Motor neuron (in vitro differentiated cells): ENCODE data around the gene STOM. TPM values are rescaled to one million over a fixed set of nuclear protein-coding genes. Genes with fewer than 3 reads are reported as not detected.
A peak's percentile ranks its signal among the peaks of the same experiment; 100 is the strongest.

Experiments
- ATAC-seq, 8 experiments: fragments of 200-7000 bp; cut with Tn5 transposase; replicated peaks in 6 of 8; 2 replicates each; pipeline ENCODE4 v1.8.0; 2021; ENCODE audit warnings: mild to moderate bottlenecking in 8 of 8, moderate library complexity in 8 of 8
- H3K27ac ChIP-seq, 2 donors: fragments of 250-450 bp; sonication (Bioruptor Pico); 2 replicates each; pipeline ENCODE4 v1.9.0; 2021; ENCODE audit warnings: antibody characterized with exemption in 2 of 2, mild to moderate bottlenecking in 2 of 2, moderate library complexity in 1 of 2
- H3K4me1 ChIP-seq, 2 donors: fragments of 250-450 bp; sonication (Bioruptor Pico); replicated peaks in 1 of 2; 2 replicates each; pipeline ENCODE4 v1.6.1; 2021; ENCODE audit warnings: antibody characterized with exemption in 2 of 2, mild to moderate bottlenecking in 2 of 2, moderate library complexity in 1 of 2
- H3K4me3 ChIP-seq, 5 donors: fragments of 250-450 bp; sonication (Bioruptor Pico); 2 replicates each; pipeline ENCODE4 v1.9.0; 2021; ENCODE audit warnings: antibody characterized with exemption in 5 of 5, mild to moderate bottlenecking in 5 of 5, moderate library complexity in 4 of 5
- WGBS, 10 experiments: fragments of 450-650 bp; shearing (Covaris generic); methylation state at CpG; one replicate each; pipeline ENCODE4 v1.0.0; 2022; 5-methylcytosine and 5-hydroxymethylcytosine counted together
- in situ Hi-C, 9 experiments: fragments of 400-800 bp; cut with MboI; loops; one replicate each; pipeline ENCODE4 v1.15.0; 2021; ENCODE audit warnings: low sequenced_read_pairs in 9 of 9, low pct_unique_long_range_greater_than_20kb in 2 of 9; ENCODE audit not compliant: unreplicated experiment in 9 of 9
- total RNA-seq, 8 experiments: library from RNA; unstranded; fragments of 300-600 nt; gene quantifications; 2 replicates each; pipeline versions ENCODE4 v1.2.3 to v1.2.4, GENCODE V29; 2022

STOM gene
- total RNA-seq, 8 experiments from 2014 or later: 2.7 to 350 (median 23.0) TPM

- ATAC-seq: no peak
- WGBS, 10 experiments: 18 to 100% (median 87%) methylated on average over 1 to 5 of the region's 5 CpGs; no CpG with 5 or more reads in 2 of the 10 experiments
- Histone ChIP-seq H3K4me1 (peaks cover 8% of the 10 kb centered on the region in 2 donors), H3K27ac (no peak overlapping the region), H3K4me3 (no peak overlapping the region)
- in situ Hi-C loops: no loop called here
These were observed 3.3 kb downstream of the STOM start for GRCh38 chr9:121366611-121367192.

DNA sequence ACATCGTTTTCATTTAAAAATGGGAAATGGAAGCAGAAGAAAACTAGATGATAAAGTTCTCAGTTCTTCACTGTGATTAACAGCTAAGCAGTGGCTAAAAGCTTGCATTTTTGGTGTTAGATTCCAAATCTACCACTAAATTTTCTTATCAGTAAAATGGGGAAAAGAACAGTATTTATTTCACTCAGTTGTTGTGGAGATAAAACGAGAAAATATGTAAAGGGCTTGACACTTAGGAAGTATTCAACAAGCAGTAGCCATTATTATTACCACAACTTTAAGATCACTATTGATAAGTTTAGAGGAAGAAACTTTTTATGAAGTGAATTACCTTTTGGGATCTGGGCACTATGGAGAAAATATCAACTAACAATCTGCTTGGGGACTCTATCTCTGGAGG lies 4.5 kb downstream of the STOM start:
- Histone ChIP-seq H3K4me1 (peaks cover 8% of the 10 kb centered on the region in 2 donors), H3K27ac (no peak overlapping the region), H3K4me3 (no peak overlapping the region)
- no peak for ATAC-seq
- in situ Hi-C loops: no loop called here
- 0 to 100% (median 72%) methylated on average over 1 to 2 of the region's 2 CpGs for WGBS, 10 experiments

DNA sequence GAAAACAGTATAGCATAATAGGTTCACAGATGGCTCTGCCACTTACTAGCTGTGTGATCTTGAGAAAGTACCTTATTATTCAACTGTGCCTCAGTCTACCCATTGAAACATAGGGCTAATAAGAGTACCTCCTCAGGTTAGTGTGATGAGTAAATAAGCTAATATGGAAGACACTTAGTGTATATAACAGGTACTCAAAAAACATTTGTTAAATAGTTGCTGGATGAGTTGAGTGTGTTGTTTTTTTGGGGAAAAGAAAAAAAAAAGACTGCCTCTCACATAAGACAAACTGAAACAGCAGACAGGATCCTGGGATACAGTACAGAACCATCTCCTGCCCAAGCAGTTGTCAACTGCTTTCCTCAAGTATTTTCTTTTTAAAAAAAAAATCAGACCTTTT lies 5.2 kb downstream of the STOM start:
- Histone ChIP-seq H3K27ac (no peak overlapping the region), H3K4me1 (peaks cover 8% of the 10 kb centered on the region in 2 donors)
- in situ Hi-C loops: no loop called here

DNA sequence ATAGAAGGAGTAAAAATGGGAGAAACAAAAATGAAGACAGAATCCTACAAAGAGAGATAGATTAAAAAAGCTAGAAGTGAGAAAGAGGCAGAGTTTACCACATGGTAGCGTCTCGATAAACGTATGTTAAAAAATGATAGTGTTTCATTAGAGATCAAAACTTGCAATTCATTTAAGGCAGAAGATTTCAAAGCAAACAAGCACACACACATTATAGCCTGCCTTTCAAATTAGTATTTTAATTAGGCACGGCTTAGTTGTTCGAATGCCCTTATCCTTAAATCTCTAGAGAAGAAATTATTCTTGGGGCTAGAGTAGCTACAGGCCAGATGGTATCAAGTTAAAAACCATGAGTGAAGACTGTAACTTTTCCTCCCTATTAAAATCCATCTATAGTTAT lies 6.0 kb downstream of the STOM start:
- no peak overlapping the region for H3K4me3 ChIP-seq
- H3K27ac ChIP-seq: no peak overlapping the region

More for the DNA sequence above, 5.2 kb downstream of the STOM start:
- no peak for ATAC-seq
- no peak overlapping the region for H3K4me3 ChIP-seq

DNA sequence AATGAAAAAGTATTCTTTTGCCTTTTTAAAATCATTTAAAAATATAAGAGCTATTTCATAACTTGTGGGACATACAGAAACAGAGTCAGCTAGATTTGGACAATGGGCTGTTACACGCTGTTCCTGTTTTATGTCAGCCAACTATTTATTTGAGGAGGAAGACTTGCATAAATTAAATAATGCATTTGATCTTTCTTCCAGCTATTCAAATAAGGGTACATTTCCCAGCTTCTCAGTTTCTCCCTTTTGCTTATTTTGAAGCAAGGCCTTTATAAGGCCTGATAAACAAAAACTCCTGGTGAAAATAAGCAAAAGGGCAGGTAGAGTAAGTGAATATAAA lies 6.5 kb downstream of the STOM start:
- in situ Hi-C loops: no loop called here
- 0 to 100% (median 80%) methylated on average over 1 of the region's 1 CpG; no CpG with 5 or more reads in 1 of the 10 experiments for WGBS, 10 experiments
- ATAC-seq: peak in 1 of 8 experiments; percentile 42

More for the DNA sequence above, 6.0 kb downstream of the STOM start:
- H3K4me1 ChIP-seq: peaks cover 7 to 8% of the 10 kb centered on the region in 2 donors
- peak in 1 of 8 experiments; percentile 33 for ATAC-seq
- 8 to 97% (median 78%) methylated on average over 4 to 5 of the region's 5 CpGs; no CpG with 5 or more reads in 1 of the 10 experiments for WGBS, 10 experiments
- in situ Hi-C loops: no loop called here

DNA sequence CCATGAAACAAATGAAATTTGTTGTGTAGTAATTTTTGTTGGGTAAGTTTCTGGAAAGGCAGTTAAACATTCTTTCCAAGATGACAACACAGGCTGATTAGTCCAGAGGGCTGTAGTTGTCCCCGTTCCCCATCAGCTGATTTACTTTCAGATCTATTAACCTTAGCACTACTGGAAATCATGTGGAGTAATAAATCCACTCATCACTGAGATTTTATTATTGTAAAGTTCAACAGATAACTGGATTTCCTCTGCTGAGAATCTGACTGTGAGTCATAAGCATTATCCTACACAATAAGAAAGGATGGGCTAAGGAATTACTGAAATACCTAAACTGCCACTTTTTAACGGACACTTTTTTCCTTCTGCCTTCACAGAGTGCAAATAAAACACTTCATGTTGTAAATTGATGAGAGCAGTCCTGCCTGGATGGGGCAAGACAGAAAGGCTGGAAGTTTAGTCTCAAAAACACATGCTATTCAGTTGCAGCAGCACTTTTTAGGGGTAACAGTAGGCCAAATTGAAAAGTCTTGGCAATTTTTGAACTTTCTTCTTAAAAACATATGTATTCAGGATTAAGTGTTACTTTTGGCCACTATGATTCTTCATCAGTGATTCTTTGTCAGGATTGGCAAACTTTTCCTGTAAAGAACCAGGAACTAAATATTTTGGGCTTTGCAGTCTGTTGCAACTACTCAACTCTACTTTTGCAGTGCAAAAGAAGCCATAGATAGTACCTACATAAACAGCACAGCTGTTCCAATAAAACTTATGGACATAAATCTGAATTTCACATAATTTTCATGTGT lies 7.0 kb downstream of the STOM start:
- in situ Hi-C loops: no loop called here
- H3K27ac ChIP-seq: no peak overlapping the region
- WGBS, 10 experiments: 0 to 60% (median 21%) methylated on average over 1 to 2 of the region's 2 CpGs; no CpG with 5 or more reads in 2 of the 10 experiments
- H3K4me3 ChIP-seq: no peak overlapping the region
- ATAC-seq: peak; percentile 28 to 96 (median 76)
- peaks cover 5 to 8% of the 10 kb centered on the region in 2 donors for H3K4me1 ChIP-seq

More for the DNA sequence above, 6.5 kb downstream of the STOM start:
- Histone ChIP-seq H3K4me3 (no peak overlapping the region), H3K27ac (no peak overlapping the region), H3K4me1 (peaks cover 5 to 8% of the 10 kb centered on the region in 2 donors)

DNA sequence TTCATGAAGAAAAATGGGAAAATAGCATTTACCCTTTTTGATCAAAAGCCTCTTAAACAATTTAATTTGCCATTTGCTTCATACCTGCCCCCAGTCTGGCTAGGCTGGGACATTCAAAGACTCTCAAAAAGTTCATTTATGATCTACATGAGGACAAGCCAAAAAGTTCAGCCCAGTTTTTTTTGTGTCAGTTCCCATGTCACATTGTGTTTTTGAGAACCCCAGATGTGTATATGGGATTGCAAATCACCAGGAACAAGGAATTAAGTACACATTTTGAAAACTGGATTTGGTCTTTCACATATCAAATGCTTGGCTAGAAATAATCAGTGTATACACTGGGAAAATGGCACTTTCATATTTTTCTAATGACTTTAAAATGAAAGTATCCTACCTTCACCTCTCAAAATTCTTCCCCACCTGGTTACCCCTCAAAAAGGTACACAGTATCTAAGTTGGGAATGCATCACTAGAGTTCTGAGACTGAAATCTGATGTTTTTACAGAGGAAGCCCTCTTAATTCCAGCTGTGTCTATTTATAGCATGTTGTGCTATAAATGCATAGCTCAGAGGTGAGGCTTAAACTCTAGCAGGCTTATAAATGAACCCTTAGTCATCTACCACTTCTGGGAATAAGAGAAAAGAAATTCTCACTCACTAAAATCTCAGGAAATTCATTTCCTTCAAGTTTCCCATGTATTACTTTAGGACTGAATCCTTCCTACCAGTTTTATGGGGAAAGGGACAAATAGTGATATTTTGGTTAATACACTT lies 9.3 kb downstream of the STOM start:
- in situ Hi-C loops: no loop called here
- H3K4me3 ChIP-seq: no peak overlapping the region
- ATAC-seq: peak in 5 of 8 experiments; percentile 11 to 44 (median 36)
- peaks cover 5 to 8% of the 10 kb centered on the region in 2 donors for H3K4me1 ChIP-seq
- H3K27ac ChIP-seq: no peak overlapping the region

- WGBS, 10 experiments: 39 to 100% (median 88%) methylated on average over 1 to 3 of the region's 3 CpGs
- in situ Hi-C loops: no loop called here
- peaks cover 5 to 8% of the 10 kb centered on the region in 2 donors for H3K4me1 ChIP-seq
- no peak overlapping the region for H3K27ac ChIP-seq
- no peak overlapping the region for H3K4me3 ChIP-seq
- ATAC-seq: no peak
These were observed 10.4 kb downstream of the STOM start for GRCh38 chr9:121359351-121360294.

DNA sequence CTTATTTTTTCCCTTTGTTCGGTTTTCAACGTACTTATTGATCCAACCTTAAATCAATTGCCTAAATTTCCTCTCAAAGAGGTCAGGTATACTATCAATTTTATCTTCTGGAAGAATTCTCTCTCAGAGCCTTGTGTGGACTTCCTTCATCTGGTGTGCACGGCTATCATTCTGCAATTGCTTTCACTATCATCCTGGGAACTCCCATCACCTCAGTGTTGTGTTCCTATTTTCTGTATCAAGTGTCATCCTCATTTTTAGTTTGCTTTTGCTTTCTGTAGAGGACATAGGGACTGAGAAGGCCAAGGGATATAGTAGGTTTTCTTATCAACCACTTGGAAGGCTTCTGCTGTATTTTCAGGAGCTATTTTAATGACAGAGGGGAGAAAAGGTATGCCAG lies 11.3 kb downstream of the STOM start:
- Histone ChIP-seq H3K4me1 (peaks cover 5 to 8% of the 10 kb centered on the region in 2 donors), H3K4me3 (no peak overlapping the region), H3K27ac (no peak overlapping the region)
- in situ Hi-C loops: no loop called here
- WGBS, 10 experiments: 80 to 100% (median 91%) methylated on average over 1 to 3 of the region's 3 CpGs; no CpG with 5 or more reads in 1 of the 10 experiments
- no peak for ATAC-seq

GRCh38 chr9:121357011-121357410 lies 13.0 kb downstream of the STOM start:
- in situ Hi-C loops: no loop called here
- H3K27ac ChIP-seq: no peak overlapping the region
- 50 to 100% (median 81%) methylated on average over 1 to 3 of the region's 3 CpGs for WGBS, 10 experiments

DNA sequence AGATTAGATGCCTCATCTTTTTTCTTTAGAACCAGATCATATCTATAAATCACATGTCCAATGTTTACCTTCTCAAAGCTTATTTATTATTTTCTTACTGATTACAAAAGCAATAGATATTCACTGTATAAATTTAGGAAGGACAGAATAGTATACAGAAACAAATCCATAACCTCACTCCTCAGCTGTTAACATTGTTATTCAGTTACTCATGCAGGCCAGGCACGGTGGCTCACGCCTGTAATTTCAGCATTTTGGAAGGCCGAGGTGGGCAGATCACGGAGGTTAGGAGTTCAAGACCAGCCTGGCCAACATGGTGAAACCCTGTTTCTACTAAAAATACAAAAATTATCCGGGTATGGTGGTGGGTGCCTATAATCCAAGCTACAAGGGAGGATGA lies 15.3 kb downstream of the STOM start:
- no peaks in the 10 kb centered on the region for H3K4me1 ChIP-seq
- H3K4me3 ChIP-seq: no peak overlapping the region
- 77 to 100% (median 95%) methylated on average over 1 to 5 of the region's 5 CpGs; no CpG with 5 or more reads in 1 of the 10 experiments for WGBS, 10 experiments
- no peak overlapping the region for H3K27ac ChIP-seq
- no peak for ATAC-seq
- in situ Hi-C loops: no loop called here

More at GRCh38 chr9:121357011-121357410, 13.0 kb downstream of the STOM start:
- no peak overlapping the region for H3K4me3 ChIP-seq
- H3K4me1 ChIP-seq: no peaks in the 10 kb centered on the region
- no peak for ATAC-seq

DNA sequence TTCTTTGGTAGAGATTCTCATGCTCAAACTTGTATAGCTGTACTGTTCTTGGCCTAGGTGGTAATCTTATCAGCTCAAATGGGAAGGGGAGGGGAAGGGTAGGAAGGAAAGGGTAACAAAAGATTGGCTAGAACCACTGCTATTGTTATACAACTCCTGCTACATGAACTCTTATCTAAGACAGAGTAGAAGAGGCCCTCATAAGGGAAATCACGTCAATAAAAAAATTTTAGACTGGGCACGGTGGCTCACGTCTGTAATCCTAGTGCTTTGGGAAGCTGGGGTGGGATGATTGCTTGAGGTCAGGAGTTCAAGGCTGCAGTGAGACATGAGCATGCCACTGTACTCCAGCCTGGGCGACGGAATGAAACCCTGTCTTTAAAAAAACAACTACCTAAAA lies 15.9 kb downstream of the STOM start:
- ATAC-seq: no peak
- Histone ChIP-seq H3K4me1 (no peaks in the 10 kb centered on the region), H3K4me3 (no peak overlapping the region), H3K27ac (no peak overlapping the region)
- in situ Hi-C loops: no loop called here
- WGBS, 10 experiments: 88 to 100% (median 100%) methylated on average over 1 to 5 of the region's 5 CpGs; no CpG with 5 or more reads in 2 of the 10 experiments
